ENCODE data around the gene POLR1D. TPM values are rescaled to one million over a fixed set of nuclear protein-coding genes. Genes with fewer than 3 reads are reported as not detected.
A peak's percentile ranks its signal among the peaks of the same experiment; 100 is the strongest.

The POLR1D gene
- polyA plus RNA-seq (2011; rRNA removed) (155 and 174 TPM in 2 replicates), polyA minus RNA-seq (2011; rRNA and poly(A)+ RNA removed) (39.6 and 53.4 TPM in 2 replicates)

GRCh38 chr13:27621366-27622101 is at the start of gene POLR1D:
Gene POLR1D, plus strand, starts transcription at chr13:27621892. Its CDS starts 92 bp downstream, at chr13:27621984.
- CTCF ChIA-PET = interaction anchor here (0.5 to 2.4 kb wide), 7 partner anchors 9 to 1000 kb away, joined by 3 to 18 read pairs (median 6); no protein-coding TSS in a partner anchor

DNA sequence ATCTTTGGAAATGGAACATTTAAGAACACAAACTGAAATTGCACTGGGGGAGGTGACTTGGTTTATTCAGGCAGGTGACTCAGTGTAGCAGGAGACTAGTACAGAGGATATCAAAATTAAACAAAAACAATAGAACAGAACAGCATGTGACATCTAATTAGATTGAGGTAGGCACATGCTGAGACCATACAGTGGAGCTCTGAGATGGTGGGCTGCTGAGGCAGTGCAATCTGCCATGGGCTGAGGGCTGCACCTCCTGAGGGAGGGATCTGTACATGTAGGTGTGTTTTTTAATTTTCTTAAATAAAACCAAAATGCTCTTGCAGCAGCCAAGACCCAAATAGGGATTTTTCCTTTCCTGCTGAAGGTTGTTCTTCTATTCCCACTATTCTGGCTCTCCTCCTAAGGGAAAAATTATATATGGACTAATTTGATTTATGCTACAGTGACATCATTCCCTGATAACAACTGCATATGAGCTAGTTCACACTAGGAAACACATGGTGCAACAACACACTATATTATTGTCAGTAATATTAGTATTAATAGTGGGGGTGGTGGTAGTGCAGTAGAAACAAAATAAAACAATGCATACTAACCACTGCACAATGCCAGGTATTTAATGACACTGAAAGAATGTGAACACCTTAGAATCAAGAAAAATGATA is 49.3 kb upstream of the POLR1D start:
- Histone ChIP-seq H3K4me3 (ENCODE audit: low read depth, low read length) (no peak overlapping the region), H3K9me3 (ENCODE audit: control insufficient read depth, insufficient read depth, low read length) (no peaks in the 10 kb centered on the region), H3K27me3 (ENCODE audit: control insufficient read depth, insufficient read depth, low read length) (no peaks in the 10 kb centered on the region), H3K27ac (ENCODE audit: low read depth, low read length) (no peak overlapping the region)
- TF ChIP-seq, protein P1, sequence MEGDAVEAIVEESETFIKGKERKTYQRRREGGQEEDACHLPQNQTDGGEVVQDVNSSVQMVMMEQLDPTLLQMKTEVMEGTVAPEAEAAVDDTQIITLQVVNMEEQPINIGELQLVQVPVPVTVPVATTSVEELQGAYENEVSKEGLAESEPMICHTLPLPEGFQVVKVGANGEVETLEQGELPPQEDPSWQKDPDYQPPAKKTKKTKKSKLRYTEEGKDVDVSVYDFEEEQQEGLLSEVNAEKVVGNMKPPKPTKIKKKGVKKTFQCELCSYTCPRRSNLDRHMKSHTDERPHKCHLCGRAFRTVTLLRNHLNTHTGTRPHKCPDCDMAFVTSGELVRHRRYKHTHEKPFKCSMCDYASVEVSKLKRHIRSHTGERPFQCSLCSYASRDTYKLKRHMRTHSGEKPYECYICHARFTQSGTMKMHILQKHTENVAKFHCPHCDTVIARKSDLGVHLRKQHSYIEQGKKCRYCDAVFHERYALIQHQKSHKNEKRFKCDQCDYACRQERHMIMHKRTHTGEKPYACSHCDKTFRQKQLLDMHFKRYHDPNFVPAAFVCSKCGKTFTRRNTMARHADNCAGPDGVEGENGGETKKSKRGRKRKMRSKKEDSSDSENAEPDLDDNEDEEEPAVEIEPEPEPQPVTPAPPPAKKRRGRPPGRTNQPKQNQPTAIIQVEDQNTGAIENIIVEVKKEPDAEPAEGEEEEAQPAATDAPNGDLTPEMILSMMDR (IDR thresholded peaks at IDR 0.05; ENCODE audit: low read depth, low read length) = no peak
- DNase-seq (ENCODE audit: low read depth, low spot score) = no peak
- ChIA-PET CTCF (interaction anchor here (0.6 to 2.4 kb wide), 4 partner anchors 34 to 254 kb away, joined by 3 to 10 read pairs (median 4); no protein-coding TSS in a partner anchor), POLR2A (interaction anchor here (1.0 kb wide), 1 partner anchor 48 kb away, joined by 3 read pairs; the partner anchor contains the start of gene LNX2)

More at GRCh38 chr13:27621366-27622101, at the start of gene POLR1D:
- H3K4me3 ChIP-seq (ENCODE audit: low read depth, low read length) = peak within 1 kb of the TSS; percentile 88
- no peak for DNase-seq (ENCODE audit: low read depth, low spot score)
- no peaks in the 10 kb centered on the region; the same call in 1 of the 2 replicates for H3K9me3 ChIP-seq (ENCODE audit: control insufficient read depth, insufficient read depth, low read length)
- POLR2A ChIA-PET = interaction anchor here (2.3 kb wide), 1 partner anchor 37 kb away, joined by 6 read pairs; no protein-coding TSS in a partner anchor
- peak within 1 kb of the TSS; percentile 77 for H3K27ac ChIP-seq (ENCODE audit: low read depth, low read length)
- TF ChIP-seq, protein P1 (IDR thresholded peaks at IDR 0.05; ENCODE audit: low read depth, low read length) = no peak
- no peaks in the 10 kb centered on the region for H3K27me3 ChIP-seq (ENCODE audit: control insufficient read depth, insufficient read depth, low read length)

DNA sequence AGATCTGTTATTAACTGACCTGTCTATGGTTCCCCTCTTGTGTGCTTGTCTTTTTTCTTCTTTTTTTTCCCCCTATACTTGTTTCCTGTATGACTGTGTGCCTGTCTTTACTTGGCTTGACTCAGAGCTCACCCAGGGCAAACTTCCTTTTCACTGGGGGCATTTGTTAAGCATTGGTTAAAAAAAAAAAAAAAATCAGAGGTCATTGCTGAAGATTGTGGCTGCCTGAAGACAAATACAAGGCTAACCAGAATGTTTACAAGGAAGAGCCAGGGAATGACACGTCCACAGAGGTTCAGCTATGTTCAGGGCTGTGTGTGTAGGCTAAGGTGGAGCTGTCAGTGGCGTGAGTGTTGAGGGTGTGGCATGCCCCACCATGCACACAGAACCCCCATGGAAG is 48.4 kb upstream of the POLR1D start:
- DNase-seq (ENCODE audit: low read depth, low spot score) = peak; percentile 15
- ChIA-PET CTCF (interaction anchor here (0.6 to 2.4 kb wide), 5 partner anchors 33 to 257 kb away, joined by 3 to 10 read pairs (median 3); no protein-coding TSS in a partner anchor), POLR2A (interaction anchor here (0.9 to 1.0 kb wide), 2 partner anchors 47 kb away, joined by 3 read pairs; partner anchors contain the start of gene LNX2)
- TF ChIP-seq, protein P1 (IDR thresholded peaks at IDR 0.05; ENCODE audit: low read depth, low read length) = no peak
- Histone ChIP-seq H3K27me3 (ENCODE audit: control insufficient read depth, insufficient read depth, low read length) (no peaks in the 10 kb centered on the region), H3K9me3 (ENCODE audit: control insufficient read depth, insufficient read depth, low read length) (no peaks in the 10 kb centered on the region), H3K27ac (ENCODE audit: low read depth, low read length) (peak overlapping the region; percentile 25), H3K4me3 (ENCODE audit: low read depth, low read length) (no peak overlapping the region)

DNA sequence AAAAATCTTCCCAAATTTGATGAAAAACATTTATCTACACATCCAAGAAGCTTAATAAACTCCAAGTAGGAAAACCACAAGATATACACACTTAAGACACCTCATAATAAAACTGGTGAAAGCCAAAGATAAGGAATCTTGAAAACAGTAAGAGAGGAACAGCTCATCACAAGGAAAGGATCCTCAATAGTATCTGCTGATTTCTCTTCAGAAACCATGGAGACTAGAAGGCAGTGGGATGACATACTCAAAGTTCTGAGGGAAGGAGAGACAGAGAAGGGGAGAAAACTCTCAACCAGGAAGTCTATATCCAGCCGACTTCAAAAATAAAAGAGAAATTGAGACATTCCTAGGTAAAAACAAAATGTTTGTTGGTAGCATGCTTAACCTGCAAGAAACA is 47.0 kb upstream of the POLR1D start:
- H3K4me3 ChIP-seq (ENCODE audit: low read depth, low read length) = no peak overlapping the region
- no peaks in the 10 kb centered on the region for H3K27me3 ChIP-seq (ENCODE audit: control insufficient read depth, insufficient read depth, low read length)
- H3K9me3 ChIP-seq (ENCODE audit: control insufficient read depth, insufficient read depth, low read length) = no peaks in the 10 kb centered on the region
- CTCF ChIA-PET = interaction anchor here (2.0 to 2.4 kb wide), 2 partner anchors 200 to 252 kb away, joined by 5 to 10 read pairs; no protein-coding TSS in a partner anchor
- no peak for DNase-seq (ENCODE audit: low read depth, low spot score)
- TF ChIP-seq, protein P1 (IDR thresholded peaks at IDR 0.05; ENCODE audit: low read depth, low read length) = no peak
- POLR2A ChIA-PET = no interaction called here
- no peak overlapping the region for H3K27ac ChIP-seq (ENCODE audit: low read depth, low read length)
